Measurements from ENCODE around the gene TNFAIP8L1. TPM values are rescaled to one million over a fixed set of nuclear protein-coding genes. Genes with fewer than 3 reads are reported as not detected.
A peak's percentile ranks its signal among the peaks of the same experiment; 100 is the strongest.

The TNFAIP8L1 gene
- total and polyA plus RNA-seq, 4 donors: 15.6 to 29.0 (median 20.1) TPM

DNA sequence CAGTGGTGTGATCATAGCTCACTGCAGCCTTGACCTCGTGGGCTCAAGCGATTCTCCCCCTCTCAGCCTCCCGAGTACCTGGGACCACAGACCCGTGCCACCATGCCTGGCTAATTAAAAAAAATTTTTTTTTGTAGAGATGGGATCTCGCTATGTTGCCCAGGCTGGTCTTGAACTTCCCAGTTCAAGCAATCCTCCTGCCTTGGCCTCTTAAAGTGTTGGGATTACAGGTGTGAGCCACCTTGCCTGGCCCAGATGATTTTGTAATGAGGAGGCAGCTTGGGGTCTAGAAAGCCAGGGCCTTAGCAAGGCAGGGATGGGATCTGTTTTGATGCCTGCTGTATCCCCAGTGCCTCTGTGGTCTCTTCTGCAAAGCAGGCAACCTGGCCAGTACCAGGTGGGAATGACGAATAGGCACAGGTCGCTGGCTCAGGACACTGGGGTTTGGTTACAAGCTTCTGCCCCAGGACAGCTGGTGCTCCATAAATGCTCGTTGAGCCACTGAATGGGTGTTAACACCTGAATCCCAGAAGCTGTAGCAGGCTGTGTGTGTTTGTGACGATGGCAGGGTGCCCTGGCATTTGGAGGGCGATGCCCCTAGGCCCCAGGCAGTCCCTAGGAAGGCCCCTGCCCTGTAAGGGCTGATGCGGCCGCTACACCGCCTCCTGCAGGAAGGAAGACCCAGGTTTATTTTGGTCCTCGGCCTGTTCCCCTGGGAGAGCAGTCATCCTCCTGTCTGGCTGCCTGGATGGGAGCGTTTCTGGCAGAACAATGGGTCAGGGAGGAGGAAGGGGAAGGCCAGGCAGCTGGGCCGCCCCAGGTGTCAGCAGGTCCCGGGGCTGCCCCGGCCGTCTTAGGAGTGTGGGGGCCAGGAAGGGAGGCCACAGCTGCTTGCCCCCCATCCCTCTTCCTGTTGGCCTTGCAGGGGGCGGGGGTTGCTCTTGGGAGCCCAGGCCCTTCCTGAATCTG, 8.6 kb downstream of the TNFAIP8L1 start:
- Histone ChIP-seq H3K4me1 (ENCODE audit: control insufficient read depth in 4 of 4, insufficient read depth in 4 of 4, low read length in 3 of 4) (peaks cover 3 to 37% (median 21%) of the 10 kb centered on the region in 4 donors), H3K27me3 (ENCODE audit: control insufficient read depth in 4 of 4, insufficient read depth in 4 of 4, low read length in 3 of 4) (no peaks in the 10 kb centered on the region), H3K36me3 (ENCODE audit: control insufficient read depth in 4 of 4, insufficient read depth in 3 of 4, low read depth in 1 of 4, low read length in 3 of 4) (peaks cover 0 to 14% (median 8%) of the 10 kb centered on the region in 4 donors), H3K27ac (ENCODE audit: low read depth in 1 of 2, low read length in 2 of 2) (peak overlapping the region in 1 of 2 donors; percentile 4), H3K4me3 (ENCODE audit: low read depth in 1 of 3, low read length in 3 of 3) (no peak overlapping the region), H3K9ac (ENCODE audit: low read depth in 1 of 2, low read length in 2 of 2) (no peak overlapping the region), H3K9me3 (ENCODE audit: control insufficient read depth in 4 of 4, low read length in 3 of 4) (no peaks in the 10 kb centered on the region)
- DNase-seq (ENCODE audit: low spot score): no peak
- WGBS: 67% methylated on average over 20 of the region's 20 CpGs
- TF ChIP-seq, protein P1, sequence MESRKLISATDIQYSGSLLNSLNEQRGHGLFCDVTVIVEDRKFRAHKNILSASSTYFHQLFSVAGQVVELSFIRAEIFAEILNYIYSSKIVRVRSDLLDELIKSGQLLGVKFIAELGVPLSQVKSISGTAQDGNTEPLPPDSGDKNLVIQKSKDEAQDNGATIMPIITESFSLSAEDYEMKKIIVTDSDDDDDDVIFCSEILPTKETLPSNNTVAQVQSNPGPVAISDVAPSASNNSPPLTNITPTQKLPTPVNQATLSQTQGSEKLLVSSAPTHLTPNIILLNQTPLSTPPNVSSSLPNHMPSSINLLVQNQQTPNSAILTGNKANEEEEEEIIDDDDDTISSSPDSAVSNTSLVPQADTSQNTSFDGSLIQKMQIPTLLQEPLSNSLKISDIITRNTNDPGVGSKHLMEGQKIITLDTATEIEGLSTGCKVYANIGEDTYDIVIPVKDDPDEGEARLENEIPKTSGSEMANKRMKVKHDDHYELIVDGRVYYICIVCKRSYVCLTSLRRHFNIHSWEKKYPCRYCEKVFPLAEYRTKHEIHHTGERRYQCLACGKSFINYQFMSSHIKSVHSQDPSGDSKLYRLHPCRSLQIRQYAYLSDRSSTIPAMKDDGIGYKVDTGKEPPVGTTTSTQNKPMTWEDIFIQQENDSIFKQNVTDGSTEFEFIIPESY (IDR thresholded peaks at IDR 0.05): no peak
- TF ChIP-seq FOXA2 (IDR thresholded peaks at IDR 0.05) (no peak), RXRA (IDR thresholded peaks at IDR 0.05) (peak in 1 of 2 donors; percentile 11), HNF4G (IDR thresholded peaks at IDR 0.05) (no peak), NR2F2 (IDR thresholded peaks at IDR 0.05) (peak; percentile 99), TAF1 (conservative IDR thresholded peaks at IDR 0.05) (no peak), SP1 (IDR thresholded peaks at IDR 0.05) (peak; percentile 28), FOXA1 (IDR thresholded peaks at IDR 0.05) (no peak), HNF4A (conservative IDR thresholded peaks at IDR 0.05) (no peak), GABPA (IDR thresholded peaks at IDR 0.05 in 1 of 2, conservative IDR thresholded peaks at IDR 0.05 in 1 of 2) (no peak)
- TF ChIP-seq, protein P2, sequence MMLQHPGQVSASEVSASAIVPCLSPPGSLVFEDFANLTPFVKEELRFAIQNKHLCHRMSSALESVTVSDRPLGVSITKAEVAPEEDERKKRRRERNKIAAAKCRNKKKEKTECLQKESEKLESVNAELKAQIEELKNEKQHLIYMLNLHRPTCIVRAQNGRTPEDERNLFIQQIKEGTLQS (IDR thresholded peaks at IDR 0.05): no peak
- TF ChIP-seq, protein P3, sequence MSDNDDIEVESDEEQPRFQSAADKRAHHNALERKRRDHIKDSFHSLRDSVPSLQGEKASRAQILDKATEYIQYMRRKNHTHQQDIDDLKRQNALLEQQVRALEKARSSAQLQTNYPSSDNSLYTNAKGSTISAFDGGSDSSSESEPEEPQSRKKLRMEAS (IDR thresholded peaks at IDR 0.05): no peak
- TF ChIP-seq, protein P4, sequence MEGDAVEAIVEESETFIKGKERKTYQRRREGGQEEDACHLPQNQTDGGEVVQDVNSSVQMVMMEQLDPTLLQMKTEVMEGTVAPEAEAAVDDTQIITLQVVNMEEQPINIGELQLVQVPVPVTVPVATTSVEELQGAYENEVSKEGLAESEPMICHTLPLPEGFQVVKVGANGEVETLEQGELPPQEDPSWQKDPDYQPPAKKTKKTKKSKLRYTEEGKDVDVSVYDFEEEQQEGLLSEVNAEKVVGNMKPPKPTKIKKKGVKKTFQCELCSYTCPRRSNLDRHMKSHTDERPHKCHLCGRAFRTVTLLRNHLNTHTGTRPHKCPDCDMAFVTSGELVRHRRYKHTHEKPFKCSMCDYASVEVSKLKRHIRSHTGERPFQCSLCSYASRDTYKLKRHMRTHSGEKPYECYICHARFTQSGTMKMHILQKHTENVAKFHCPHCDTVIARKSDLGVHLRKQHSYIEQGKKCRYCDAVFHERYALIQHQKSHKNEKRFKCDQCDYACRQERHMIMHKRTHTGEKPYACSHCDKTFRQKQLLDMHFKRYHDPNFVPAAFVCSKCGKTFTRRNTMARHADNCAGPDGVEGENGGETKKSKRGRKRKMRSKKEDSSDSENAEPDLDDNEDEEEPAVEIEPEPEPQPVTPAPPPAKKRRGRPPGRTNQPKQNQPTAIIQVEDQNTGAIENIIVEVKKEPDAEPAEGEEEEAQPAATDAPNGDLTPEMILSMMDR (IDR thresholded peaks at IDR 0.05; ENCODE audit: low read depth, low read length, missing input control): no peak
- TF ChIP-seq, protein P5, sequence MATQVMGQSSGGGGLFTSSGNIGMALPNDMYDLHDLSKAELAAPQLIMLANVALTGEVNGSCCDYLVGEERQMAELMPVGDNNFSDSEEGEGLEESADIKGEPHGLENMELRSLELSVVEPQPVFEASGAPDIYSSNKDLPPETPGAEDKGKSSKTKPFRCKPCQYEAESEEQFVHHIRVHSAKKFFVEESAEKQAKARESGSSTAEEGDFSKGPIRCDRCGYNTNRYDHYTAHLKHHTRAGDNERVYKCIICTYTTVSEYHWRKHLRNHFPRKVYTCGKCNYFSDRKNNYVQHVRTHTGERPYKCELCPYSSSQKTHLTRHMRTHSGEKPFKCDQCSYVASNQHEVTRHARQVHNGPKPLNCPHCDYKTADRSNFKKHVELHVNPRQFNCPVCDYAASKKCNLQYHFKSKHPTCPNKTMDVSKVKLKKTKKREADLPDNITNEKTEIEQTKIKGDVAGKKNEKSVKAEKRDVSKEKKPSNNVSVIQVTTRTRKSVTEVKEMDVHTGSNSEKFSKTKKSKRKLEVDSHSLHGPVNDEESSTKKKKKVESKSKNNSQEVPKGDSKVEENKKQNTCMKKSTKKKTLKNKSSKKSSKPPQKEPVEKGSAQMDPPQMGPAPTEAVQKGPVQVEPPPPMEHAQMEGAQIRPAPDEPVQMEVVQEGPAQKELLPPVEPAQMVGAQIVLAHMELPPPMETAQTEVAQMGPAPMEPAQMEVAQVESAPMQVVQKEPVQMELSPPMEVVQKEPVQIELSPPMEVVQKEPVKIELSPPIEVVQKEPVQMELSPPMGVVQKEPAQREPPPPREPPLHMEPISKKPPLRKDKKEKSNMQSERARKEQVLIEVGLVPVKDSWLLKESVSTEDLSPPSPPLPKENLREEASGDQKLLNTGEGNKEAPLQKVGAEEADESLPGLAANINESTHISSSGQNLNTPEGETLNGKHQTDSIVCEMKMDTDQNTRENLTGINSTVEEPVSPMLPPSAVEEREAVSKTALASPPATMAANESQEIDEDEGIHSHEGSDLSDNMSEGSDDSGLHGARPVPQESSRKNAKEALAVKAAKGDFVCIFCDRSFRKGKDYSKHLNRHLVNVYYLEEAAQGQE (IDR thresholded peaks at IDR 0.05): no peak

All from liver (tissue), 9 donors.